Transverse colon (tissue), 4 donors: ENCODE results near the gene CTPS1.

ENCODE experiments used
- CTCF ChIP-seq, 5 experiments: fragments of 200-600 bp in 3 of 5; fragments of 450-650 bp in 2 of 5; sonication (generic) in 3 of 5; IDR thresholded peaks; 1 replicate in 2 of 5; 2 replicates in 3 of 5; pipeline ENCODE4 v1.5.1; 2016 to 2017; ENCODE audit warnings: antibody characterized with exemption in 5 of 5, inconsistent platforms in 3 of 5, mild to moderate bottlenecking in 2 of 5, moderate library complexity in 1 of 5
- POLR2A ChIP-seq: fragments of 450-650 bp; IDR thresholded peaks from one replicate; pipeline ENCODE4 v1.6.1; 2016; ENCODE audit warnings: antibody characterized with exemption, mild to moderate bottlenecking, moderate library complexity
- POLR2AphosphoS5 ChIP-seq, 3 donors: sonication (generic); formaldehyde crosslinking; IDR thresholded peaks; one replicate each; pipeline ENCODE4 v1.6.1; 2016; ENCODE audit warnings: antibody characterized with exemption in 3 of 3

GRCh38 chr1:40949563-40949962 lies 29.9 kb upstream of the CTPS1 start:
- no peak for TF ChIP-seq POLR2AphosphoS5 (IDR thresholded peaks at IDR 0.05)
- no peak for TF ChIP-seq CTCF (IDR thresholded peaks at IDR 0.05)
- no peak for TF ChIP-seq POLR2A
